Mesendoderm (in vitro differentiated cells): ENCODE data around the gene GRB2.

Experiments
- DNase-seq: peaks from one replicate; pipeline ENCODE4 v3.0.0; 2013
- H2AK5ac ChIP-seq: 2 replicates; pipeline ENCODE4 v1.6.1; 2013; ENCODE audit warnings: low read length, inconsistent platforms
- H2BK120ac ChIP-seq: 2 replicates; pipeline ENCODE4 v1.6.1; 2013; ENCODE audit warnings: low read depth, mild to moderate bottlenecking, low read length, moderate library complexity, mixed read lengths
- H2BK15ac ChIP-seq: replicated peaks from 2 replicates; pipeline ENCODE4 v1.6.1; 2013; ENCODE audit warnings: low read depth, mild to moderate bottlenecking, moderate library complexity
- H2BK5ac ChIP-seq: 2 replicates; pipeline ENCODE4 v1.6.1; 2013; ENCODE audit warnings: low read length, inconsistent platforms
- H3K18ac ChIP-seq: 2 replicates; pipeline ENCODE4 v1.6.1; 2013; ENCODE audit warnings: mild to moderate bottlenecking, low read length, mixed read lengths
- H3K23ac ChIP-seq: one replicate; pipeline ENCODE4 v1.6.1; 2013; ENCODE audit warnings: low read length
- H3K27ac ChIP-seq: 2 replicates; pipeline ENCODE4 v1.5.1; 2013; ENCODE audit warnings: low read depth, mild to moderate bottlenecking, inconsistent platforms, low read length, moderate library complexity
- H3K27me3 ChIP-seq: 2 replicates; pipeline ENCODE4 v1.6.1; 2013; ENCODE audit warnings: low read length, control low read depth, mild to moderate bottlenecking, inconsistent platforms; ENCODE audit not compliant: insufficient read depth, poor library complexity
- H3K36me3 ChIP-seq: 2 replicates; pipeline ENCODE4 v1.6.1; 2013; ENCODE audit warnings: low read length, inconsistent platforms; ENCODE audit not compliant: control insufficient read depth, insufficient read depth
- H3K4ac ChIP-seq: one replicate; pipeline ENCODE4 v1.6.1; 2013; ENCODE audit warnings: low read depth, mild to moderate bottlenecking, low read length, moderate library complexity
- H3K4me1 ChIP-seq: 2 replicates; pipeline ENCODE4 v1.6.1; 2013; ENCODE audit warnings: low read depth, low read length, inconsistent platforms; ENCODE audit not compliant: control insufficient read depth
- H3K4me2 ChIP-seq: 2 replicates; pipeline ENCODE4 v1.6.1; 2013; ENCODE audit warnings: low read length
- H3K4me3 ChIP-seq: 2 replicates; pipeline ENCODE4 v1.5.1; 2013; ENCODE audit warnings: mild to moderate bottlenecking, low read length
- H3K56ac ChIP-seq: one replicate; pipeline ENCODE4 v1.6.1; 2013; ENCODE audit warnings: low read length
- H3K79me1 ChIP-seq: 2 replicates; pipeline ENCODE4 v1.6.1; 2013; ENCODE audit warnings: low read length, inconsistent platforms
- H3K79me2 ChIP-seq: 2 replicates; pipeline ENCODE4 v1.6.1; 2013; ENCODE audit warnings: mild to moderate bottlenecking, low read length; ENCODE audit not compliant: control insufficient read depth, insufficient read depth
- H3K9ac ChIP-seq: 2 replicates; pipeline ENCODE4 v1.6.1; 2013; ENCODE audit warnings: low read length, inconsistent platforms
- H4K5ac ChIP-seq: one replicate; pipeline ENCODE4 v1.6.1; 2013; ENCODE audit warnings: low read length
- H4K8ac ChIP-seq: one replicate; pipeline ENCODE4 v1.6.1; 2013; ENCODE audit warnings: low read depth, mild to moderate bottlenecking, control low read depth, low read length, moderate library complexity
- WGBS: extraction: QIAGEN DNeasy Blood & Tissue Kit; methylation state at CpG from one replicate; pipeline ENCODE4 v1.1.7; 2013; ENCODE audit warnings: low lambda C conversion rate, missing lambda C conversion rate; ENCODE audit not compliant: insufficient coverage; ENCODE audit errors: extremely low coverage; 5-methylcytosine and 5-hydroxymethylcytosine counted together

Gene GRB2

GRCh38 chr17:75411328-75412067, 6.0 kb upstream of the GRB2 start:
- Histone ChIP-seq H2BK15ac (no peak overlapping the region), H2BK5ac (no peak overlapping the region), H3K23ac (no peak overlapping the region), H3K27me3 (no peaks in the 10 kb centered on the region), H4K8ac (no peak overlapping the region), H3K4me1 (no peaks in the 10 kb centered on the region), H4K5ac (no peak overlapping the region), H3K27ac (no peak overlapping the region), H3K4me3 (no peak overlapping the region), H3K56ac (peak overlapping the region; percentile 34), H3K36me3 (no peaks in the 10 kb centered on the region), H3K18ac (no peak overlapping the region), H3K79me1 (no peaks in the 10 kb centered on the region), H3K4ac (no peak overlapping the region), H3K9ac (no peak overlapping the region), H2BK120ac (no peak overlapping the region), H2AK5ac (no peak overlapping the region), H3K79me2 (no peaks in the 10 kb centered on the region), H3K4me2 (no peak overlapping the region)
- no peak for DNase-seq
- WGBS = no CpG with 5 or more reads among the region's 5 CpGs

GRCh38 chr17:75410141-75410540, 4.7 kb upstream of the GRB2 start:
- no peaks in the 10 kb centered on the region for H3K27me3 ChIP-seq
- H3K4ac ChIP-seq = no peak overlapping the region
- peaks cover 1% of the 10 kb centered on the region for H3K79me2 ChIP-seq
- H2AK5ac ChIP-seq = no peak overlapping the region
- no peaks in the 10 kb centered on the region for H3K4me1 ChIP-seq
- no peak for DNase-seq
- no peak overlapping the region for H2BK5ac ChIP-seq
- H4K8ac ChIP-seq = no peak overlapping the region
- H4K5ac ChIP-seq = no peak overlapping the region
- WGBS = no CpG with 5 or more reads among the region's 4 CpGs
- no peaks in the 10 kb centered on the region for H3K79me1 ChIP-seq
- H3K4me2 ChIP-seq = no peak overlapping the region
- H3K36me3 ChIP-seq = no peaks in the 10 kb centered on the region
- H3K56ac ChIP-seq = no peak overlapping the region
- no peak overlapping the region for H3K9ac ChIP-seq
- H2BK120ac ChIP-seq = no peak overlapping the region
- H3K23ac ChIP-seq = no peak overlapping the region
- H2BK15ac ChIP-seq = no peak overlapping the region
- H3K18ac ChIP-seq = no peak overlapping the region
- H3K4me3 ChIP-seq = no peak overlapping the region
- no peak overlapping the region for H3K27ac ChIP-seq

- H3K4me1 ChIP-seq = no peaks in the 10 kb centered on the region
- H3K23ac ChIP-seq = no peak overlapping the region
- no peak overlapping the region for H2AK5ac ChIP-seq
- H2BK120ac ChIP-seq = no peak overlapping the region
- H3K4me2 ChIP-seq = no peak overlapping the region
- WGBS = no CpG with 5 or more reads among the region's 2 CpGs
- no peak overlapping the region for H3K9ac ChIP-seq
- no peaks in the 10 kb centered on the region for H3K36me3 ChIP-seq
- H3K4me3 ChIP-seq = no peak overlapping the region
- H3K4ac ChIP-seq = no peak overlapping the region
- H4K8ac ChIP-seq = no peak overlapping the region
- no peak overlapping the region for H3K56ac ChIP-seq
- DNase-seq = no peak
- no peak overlapping the region for H2BK15ac ChIP-seq
- H3K27me3 ChIP-seq = no peaks in the 10 kb centered on the region
- no peak overlapping the region for H3K27ac ChIP-seq
- H2BK5ac ChIP-seq = no peak overlapping the region
- H3K79me2 ChIP-seq = peaks cover 18% of the 10 kb centered on the region
- H4K5ac ChIP-seq = no peak overlapping the region
- H3K18ac ChIP-seq = no peak overlapping the region
- no peaks in the 10 kb centered on the region for H3K79me1 ChIP-seq
These were observed 2.3 kb upstream of the GRB2 start for GRCh38 chr17:75407655-75408352.

GRCh38 chr17:75406222-75406615, 741 bp upstream of the GRB2 start:
- H3K23ac ChIP-seq = no peak overlapping the region
- H3K79me2 ChIP-seq = peaks cover 31% of the 10 kb centered on the region
- H4K8ac ChIP-seq = no peak overlapping the region
- no peaks in the 10 kb centered on the region for H3K79me1 ChIP-seq
- H3K56ac ChIP-seq = peak overlapping the region; percentile 59
- no peaks in the 10 kb centered on the region for H3K4me1 ChIP-seq
- H3K4me2 ChIP-seq = peak overlapping the region; percentile 54
- H2BK120ac ChIP-seq = no peak overlapping the region
- no CpG with 5 or more reads among the region's 9 CpGs for WGBS
- no peak overlapping the region for H2BK15ac ChIP-seq
- no peak overlapping the region for H3K18ac ChIP-seq
- H3K27ac ChIP-seq = no peak overlapping the region
- peak overlapping the region; percentile 61 for H3K9ac ChIP-seq
- H4K5ac ChIP-seq = no peak overlapping the region
- no peaks in the 10 kb centered on the region for H3K27me3 ChIP-seq
- no peak overlapping the region for H3K4me3 ChIP-seq
- H3K4ac ChIP-seq = no peak overlapping the region
- H2BK5ac ChIP-seq = no peak overlapping the region
- no peak overlapping the region for H2AK5ac ChIP-seq
- DNase-seq = no peak
- H3K36me3 ChIP-seq = no peaks in the 10 kb centered on the region

- Histone ChIP-seq H2BK15ac (no peak overlapping the region), H3K27me3 (no peaks in the 10 kb centered on the region), H2AK5ac (no peak overlapping the region), H3K27ac (peak overlapping the region; percentile 5), H2BK5ac (no peak overlapping the region), H3K4me3 (peak overlapping the region; percentile 85), H3K36me3 (no peaks in the 10 kb centered on the region), H3K4ac (peak overlapping the region; percentile 0), H3K79me1 (peaks cover 1% of the 10 kb centered on the region), H4K5ac (no peak overlapping the region), H2BK120ac (no peak overlapping the region), H3K79me2 (peaks cover 42% of the 10 kb centered on the region), H4K8ac (no peak overlapping the region), H3K9ac (peak overlapping the region; percentile 71), H3K18ac (peak overlapping the region; percentile 3), H3K56ac (peak overlapping the region; percentile 93), H3K4me1 (no peaks in the 10 kb centered on the region), H3K23ac (no peak overlapping the region), H3K4me2 (peak overlapping the region; percentile 90)
- DNase-seq = peak; percentile 60
- WGBS = no CpG with 5 or more reads among the region's 37 CpGs
These were observed 630 bp downstream of the GRB2 start for GRCh38 chr17:75404731-75405364.
